ENCODE data around the gene RNF121.

DNA sequence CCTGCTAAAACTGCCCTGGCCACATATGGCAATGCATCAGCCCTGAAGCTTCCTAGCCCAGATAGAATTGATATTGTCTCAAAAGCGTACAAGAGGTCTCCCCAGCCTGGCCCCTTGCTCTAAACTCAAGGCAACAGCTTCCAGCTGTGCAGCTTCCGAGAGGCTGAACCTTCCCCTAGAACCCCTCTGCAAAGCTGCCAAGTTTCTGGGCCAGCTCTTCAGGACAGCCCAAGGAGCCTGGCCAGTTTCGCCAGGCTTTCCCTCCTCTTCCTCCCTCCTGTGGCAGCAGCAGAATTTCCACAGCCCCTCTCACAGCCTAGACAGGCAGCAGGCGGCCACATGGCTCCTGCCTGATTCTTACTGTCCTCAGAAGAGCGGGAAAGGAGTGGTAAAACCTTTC is 117.0 kb downstream of the RNF121 start:
- TF ChIP-seq, protein P1, sequence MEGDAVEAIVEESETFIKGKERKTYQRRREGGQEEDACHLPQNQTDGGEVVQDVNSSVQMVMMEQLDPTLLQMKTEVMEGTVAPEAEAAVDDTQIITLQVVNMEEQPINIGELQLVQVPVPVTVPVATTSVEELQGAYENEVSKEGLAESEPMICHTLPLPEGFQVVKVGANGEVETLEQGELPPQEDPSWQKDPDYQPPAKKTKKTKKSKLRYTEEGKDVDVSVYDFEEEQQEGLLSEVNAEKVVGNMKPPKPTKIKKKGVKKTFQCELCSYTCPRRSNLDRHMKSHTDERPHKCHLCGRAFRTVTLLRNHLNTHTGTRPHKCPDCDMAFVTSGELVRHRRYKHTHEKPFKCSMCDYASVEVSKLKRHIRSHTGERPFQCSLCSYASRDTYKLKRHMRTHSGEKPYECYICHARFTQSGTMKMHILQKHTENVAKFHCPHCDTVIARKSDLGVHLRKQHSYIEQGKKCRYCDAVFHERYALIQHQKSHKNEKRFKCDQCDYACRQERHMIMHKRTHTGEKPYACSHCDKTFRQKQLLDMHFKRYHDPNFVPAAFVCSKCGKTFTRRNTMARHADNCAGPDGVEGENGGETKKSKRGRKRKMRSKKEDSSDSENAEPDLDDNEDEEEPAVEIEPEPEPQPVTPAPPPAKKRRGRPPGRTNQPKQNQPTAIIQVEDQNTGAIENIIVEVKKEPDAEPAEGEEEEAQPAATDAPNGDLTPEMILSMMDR (IDR thresholded peaks at IDR 0.05), result no peak
- no peak for TF ChIP-seq POLR2A (IDR thresholded peaks at IDR 0.05)
